Ascending aorta (tissue), 2 donors: ENCODE measurements around the gene MSL1. TPM values are rescaled to one million over a fixed set of nuclear protein-coding genes. Genes with fewer than 3 reads are reported as not detected.

Source experiments
- DNase-seq, 2 donors: peaks; one replicate each; pipeline ENCODE4 v3.0.0-alpha.2; 2019; ENCODE audit warnings: low spot score in 2 of 2
- H3K27ac ChIP-seq, 2 donors: fragments of 200-600 bp; sonication (generic); one replicate each; pipeline ENCODE4 v1.5.1; 2016 to 2017; ENCODE audit warnings: mild to moderate bottlenecking in 1 of 2
- H3K27me3 ChIP-seq: fragments of 200-600 bp; sonication (generic); one replicate; pipeline ENCODE4 v1.5.1; 2017
- H3K36me3 ChIP-seq, 2 donors: fragments of 200-600 bp; sonication (generic); one replicate each; pipeline ENCODE4 v1.5.1; 2016
- H3K4me1 ChIP-seq, 2 donors: fragments of 200-600 bp; sonication (generic); one replicate each; pipeline ENCODE4 v1.5.1; 2016 to 2017; ENCODE audit warnings: mild to moderate bottlenecking in 1 of 2
- H3K4me3 ChIP-seq, 2 donors: fragments of 200-600 bp; sonication (generic); one replicate each; pipeline ENCODE4 v1.5.1; 2016 to 2017; ENCODE audit warnings: mild to moderate bottlenecking in 1 of 2
- H3K9me3 ChIP-seq, 2 donors: fragments of 200-600 bp; sonication (generic); one replicate each; pipeline ENCODE4 v1.5.1; 2016
- CTCF ChIP-seq, 3 experiments: fragments of 200-600 bp in 2 of 3; fragments of 450-650 bp in 1 of 3; sonication (generic) in 2 of 3; IDR thresholded peaks; one replicate each; pipeline ENCODE4 v1.5.1; 2016 to 2019; ENCODE audit warnings: antibody characterized with exemption in 3 of 3, mild to moderate bottlenecking in 1 of 3, moderate library complexity in 1 of 3
- intact Hi-C: fragments of 100-400 bp; cut with DNase I; formaldehyde crosslinking; loops from one replicate; pipeline ENCODE4 v1.15.1; 2023
- total RNA-seq: library from RNA; depleted of rRNA; stranded (reverse); fragments of >200 nt; gene quantifications from one replicate; pipeline ENCODE4 v1.1.0, GENCODE V29; 2016

The MSL1 gene
- total RNA-seq, 1 donor from 2014 or later = 82.5 TPM

- Histone ChIP-seq H3K36me3 (peaks cover 42 to 50% of the 10 kb centered on the region in 2 donors), H3K9me3 (no peaks in the 10 kb centered on the region), H3K4me1 (peaks cover 18 to 27% of the 10 kb centered on the region in 2 donors), H3K27me3 (no peaks in the 10 kb centered on the region), H3K4me3 (no peak overlapping the region), H3K27ac (no peak overlapping the region)
- intact Hi-C loops = no loop called here
- DNase-seq = no peak
- no peak for TF ChIP-seq CTCF (IDR thresholded peaks at IDR 0.05)
These were observed 42.2 kb upstream of the MSL1 start for GRCh38 chr17:40079545-40079944.

DNA sequence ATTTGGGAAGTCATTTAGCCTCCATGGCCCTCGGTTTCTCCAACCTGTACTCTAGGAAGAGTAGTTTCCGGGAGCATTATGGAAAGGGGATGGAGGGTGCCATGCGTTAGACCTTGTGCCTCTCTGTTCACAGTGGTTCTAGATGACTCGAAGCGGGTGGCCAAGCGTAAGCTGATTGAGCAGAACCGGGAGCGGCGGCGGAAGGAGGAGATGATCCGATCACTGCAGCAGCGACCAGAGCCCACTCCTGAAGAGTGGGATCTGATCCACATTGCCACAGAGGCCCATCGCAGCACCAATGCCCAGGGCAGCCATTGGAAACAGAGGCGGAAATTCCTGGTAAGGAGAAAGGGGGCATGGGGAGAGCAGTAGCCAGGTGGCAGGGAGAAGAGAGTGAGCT is 37.3 kb upstream of the MSL1 start:
- peaks cover 59 to 69% of the 10 kb centered on the region in 2 donors for H3K36me3 ChIP-seq
- H3K27ac ChIP-seq = no peak overlapping the region

GRCh38 chr17:40086150-40087044 is 35.4 kb upstream of the MSL1 start:
- peak; percentile 81 to 86 (median 82) for TF ChIP-seq CTCF (IDR thresholded peaks at IDR 0.05)
- intact Hi-C loops = loop anchor here (1.0 to 5.0 kb wide), 2 partner anchors 24 to 74 kb away; partner anchors contain the start of gene THRA
- no peak for DNase-seq
- H3K9me3 ChIP-seq = no peaks in the 10 kb centered on the region
- no peak overlapping the region for H3K4me3 ChIP-seq
- H3K27me3 ChIP-seq = no peaks in the 10 kb centered on the region
- peaks cover 0 to 16% of the 10 kb centered on the region in 2 donors for H3K4me1 ChIP-seq
- H3K36me3 ChIP-seq = peaks cover 65 to 68% of the 10 kb centered on the region in 2 donors
- H3K27ac ChIP-seq = peak overlapping the region; percentile 26 to 38

More for the DNA sequence above, 37.3 kb upstream of the MSL1 start:
- H3K4me1 ChIP-seq = peaks cover 0 to 5% of the 10 kb centered on the region in 2 donors
- H3K9me3 ChIP-seq = no peaks in the 10 kb centered on the region
- DNase-seq = no peak
- no peaks in the 10 kb centered on the region for H3K27me3 ChIP-seq
- intact Hi-C loops = no loop called here
- TF ChIP-seq CTCF (IDR thresholded peaks at IDR 0.05) = no peak
- no peak overlapping the region for H3K4me3 ChIP-seq

GRCh38 chr17:40087049-40087794 is 34.5 kb upstream of the MSL1 start:
- H3K27ac ChIP-seq = peak overlapping the region; percentile 26 to 38
- intact Hi-C loops = loop anchor here (5.0 kb wide), 1 partner anchor 75 kb away; no protein-coding TSS in a partner anchor
- TF ChIP-seq CTCF (IDR thresholded peaks at IDR 0.05) = no peak
- DNase-seq = no peak
- no peaks in the 10 kb centered on the region for H3K27me3 ChIP-seq
- H3K9me3 ChIP-seq = no peaks in the 10 kb centered on the region
- peaks cover 2 to 23% of the 10 kb centered on the region in 2 donors for H3K4me1 ChIP-seq
- H3K36me3 ChIP-seq = peaks cover 65 to 74% of the 10 kb centered on the region in 2 donors
- no peak overlapping the region for H3K4me3 ChIP-seq

DNA sequence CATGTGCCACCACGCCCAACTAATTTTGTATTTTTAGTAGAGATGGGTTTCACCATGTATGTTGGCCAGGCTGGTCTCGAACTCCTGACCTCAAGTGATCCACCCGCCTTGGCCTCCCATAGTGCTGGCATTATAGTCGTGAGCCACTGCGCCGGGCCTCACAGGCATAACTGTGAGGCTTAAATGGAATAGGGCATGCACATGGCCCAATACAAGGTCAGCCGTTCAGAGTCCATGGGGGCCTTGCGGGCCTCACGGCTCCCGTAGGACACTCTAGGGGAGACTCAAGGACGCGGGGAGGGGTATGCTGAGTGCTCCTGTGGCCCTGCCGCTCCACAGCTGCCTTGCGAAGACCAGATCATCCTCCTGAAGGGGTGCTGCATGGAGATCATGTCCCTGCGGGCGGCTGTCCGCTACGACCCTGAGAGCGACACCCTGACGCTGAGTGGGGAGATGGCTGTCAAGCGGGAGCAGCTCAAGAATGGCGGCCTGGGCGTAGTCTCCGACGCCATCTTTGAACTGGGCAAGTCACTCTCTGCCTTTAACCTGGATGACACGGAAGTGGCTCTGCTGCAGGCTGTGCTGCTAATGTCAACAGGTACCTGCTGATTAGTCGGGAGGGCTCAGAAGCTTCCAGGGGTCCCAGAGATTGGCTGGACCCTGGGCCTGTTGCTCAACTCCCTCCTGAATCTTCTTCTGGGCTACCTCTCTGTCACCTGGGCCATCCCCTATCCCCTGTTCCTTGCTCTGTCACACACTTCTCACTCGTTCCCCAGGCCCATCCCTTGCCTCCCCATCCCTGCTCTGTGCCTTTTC is 33.7 kb upstream of the MSL1 start:
- no peaks in the 10 kb centered on the region for H3K9me3 ChIP-seq
- TF ChIP-seq CTCF (IDR thresholded peaks at IDR 0.05) = no peak
- peaks cover 71 to 82% of the 10 kb centered on the region in 2 donors for H3K36me3 ChIP-seq
- H3K4me1 ChIP-seq = peaks cover 4 to 31% of the 10 kb centered on the region in 2 donors
- no peaks in the 10 kb centered on the region for H3K27me3 ChIP-seq
- DNase-seq = no peak
- intact Hi-C loops = loop anchor here (5.0 kb wide), 1 partner anchor 76 kb away; no protein-coding TSS in a partner anchor
- peak overlapping the region in 1 of 2 donors; percentile 99 for H3K27ac ChIP-seq
- H3K4me3 ChIP-seq = no peak overlapping the region
